Endothelial cell of umbilical vein (primary cell): ENCODE data around the gene PRDM16. TPM values are rescaled to one million over a fixed set of nuclear protein-coding genes. Genes with fewer than 3 reads are reported as not detected.

Experiments
- BruUV-seq: library from RNA; stranded (reverse); fragments of 400-500 nt; replicated peaks from 2 replicates; lab custom pipeline; 2021; lab: Mats Ljungman, UMichigan
- CTCF ChIA-PET: fragments of 300-600, 350-600 bp; sonication (Branson Sonifier 250); formaldehyde crosslinking; loops from one replicate; lab custom pipeline; 2021; ENCODE audit warnings: antibody characterized with exemption, inconsistent platforms; lab: Charles Lee
- POLR2A ChIA-PET: fragments of 300-600, 350-600 bp; sonication (Branson Sonifier 250); formaldehyde crosslinking; loops from one replicate; lab custom pipeline; 2021; ENCODE audit warnings: antibody characterized with exemption, inconsistent platforms; lab: Charles Lee
- DNase-seq: peaks from one replicate; pipeline ENCODE4 v3.0.0-alpha.2; 2011; ENCODE audit warnings: low read depth, low spot score
- FAIRE-seq: peaks from 2 replicates; lab custom pipeline; 2011; peaks lifted over from hg19 to GRCh38; lab: Jason Lieb, UNC
- H2AFZ ChIP-seq: 2 replicates; pipeline ENCODE4 v1.6.0; 2012; ENCODE audit warnings: low read depth, low read length, control low read depth, inconsistent platforms
- H3K27ac ChIP-seq: 2 replicates; pipeline ENCODE4 v1.5.1; 2011; ENCODE audit warnings: low read depth, mild to moderate bottlenecking, control low read depth, low read length, moderate library complexity; ENCODE audit not compliant: insufficient read depth
- H3K27me3 ChIP-seq, 2 experiments: 2 replicates each; pipeline versions ENCODE4 v1.6.0 to v1.6.1; 2011; ENCODE audit warnings: low read length in 2 of 2, mixed read lengths in 1 of 2; ENCODE audit not compliant: control insufficient read depth in 2 of 2, insufficient read depth in 2 of 2
- H3K36me3 ChIP-seq, 2 experiments: 2 replicates in 1 of 2; 3 replicates in 1 of 2; pipeline ENCODE4 v1.5.1; 2011; ENCODE audit warnings: low read length in 2 of 2, mild to moderate bottlenecking in 1 of 2, moderate library complexity in 1 of 2; ENCODE audit not compliant: control insufficient read depth in 2 of 2, insufficient read depth in 2 of 2; ENCODE audit errors: extremely low read depth in 1 of 2
- H3K4me1 ChIP-seq: 3 replicates; pipeline ENCODE4 v1.5.1; 2011; ENCODE audit warnings: mild to moderate bottlenecking, low read length; ENCODE audit not compliant: control insufficient read depth, insufficient read depth; ENCODE audit errors: extremely low read depth
- H3K4me2 ChIP-seq: 2 replicates; pipeline ENCODE4 v1.6.1; 2011; ENCODE audit warnings: low read length, control low read depth, mixed read lengths; ENCODE audit not compliant: insufficient read depth
- H3K4me3 ChIP-seq, 3 experiments: fragments of 200-600 bp in 1 of 3; sonication (generic), shearing (Covaris generic) in 1 of 3; replicated peaks in 1 of 3; 2 replicates each; pipeline ENCODE4 v1.5.1; 2011 to 2016; ENCODE audit warnings: control low read depth in 3 of 3, low read length in 3 of 3, mild to moderate bottlenecking in 2 of 3, inconsistent platforms in 1 of 3, low read depth in 1 of 3, moderate library complexity in 1 of 3; ENCODE audit not compliant: insufficient read depth in 1 of 3
- H3K79me2 ChIP-seq: 2 replicates; pipeline ENCODE4 v1.6.0; 2012; ENCODE audit warnings: low read length, inconsistent platforms; ENCODE audit not compliant: control insufficient read depth, insufficient read depth
- H3K9ac ChIP-seq: replicated peaks from 2 replicates; pipeline ENCODE3; 2011; ENCODE audit warnings: low read length, control low read depth; ENCODE audit not compliant: insufficient read depth; ENCODE audit errors: extremely low read depth
- H3K9me1 ChIP-seq: replicated peaks from 3 replicates; pipeline ENCODE4 v1.6.0; 2011; ENCODE audit warnings: mild to moderate bottlenecking, low read length; ENCODE audit not compliant: control insufficient read depth, insufficient read depth; ENCODE audit errors: extremely low read depth
- H3K9me3 ChIP-seq: replicated peaks from 2 replicates; pipeline ENCODE4 v1.5.1; 2012; ENCODE audit warnings: low read length, inconsistent platforms; ENCODE audit not compliant: control insufficient read depth, insufficient read depth
- H4K20me1 ChIP-seq: replicated peaks from 2 replicates; pipeline ENCODE3; 2011; ENCODE audit warnings: mild to moderate bottlenecking, low read length; ENCODE audit not compliant: control insufficient read depth, insufficient read depth; ENCODE audit errors: extremely low read depth
- EZH2 ChIP-seq: IDR thresholded peaks from 2 replicates; pipeline ENCODE4 v1.6.1; 2012; ENCODE audit warnings: borderline replicate concordance, low read depth, mild to moderate bottlenecking, moderate library complexity, low read length, inconsistent platforms; ENCODE audit not compliant: severe bottlenecking
- FOS ChIP-seq: IDR thresholded peaks from 2 replicates; pipeline ENCODE4 v1.6.1; 2011; ENCODE audit warnings: mild to moderate bottlenecking, low read length, moderate library complexity, borderline replicate concordance; ENCODE audit not compliant: insufficient read depth
- GATA2 ChIP-seq: IDR thresholded peaks from 2 replicates; pipeline ENCODE4 v1.7.0; 2011; ENCODE audit warnings: low read depth, mild to moderate bottlenecking, moderate library complexity, mixed read lengths, low read length; ENCODE audit not compliant: insufficient read length, insufficient read depth
- JUN ChIP-seq: IDR thresholded peaks from 2 replicates; pipeline ENCODE4 v1.6.1; 2011; ENCODE audit warnings: borderline replicate concordance, low read depth; ENCODE audit not compliant: insufficient read length, insufficient read depth
- MYC ChIP-seq: IDR thresholded peaks from one replicate; pipeline ENCODE4 v1.6.1; 2011; ENCODE audit warnings: mild to moderate bottlenecking, low read depth, low read length
- POLR2A ChIP-seq: IDR thresholded peaks from 2 replicates; pipeline ENCODE4 v1.6.1; 2012; ENCODE audit warnings: low read depth, mild to moderate bottlenecking, control low read depth, low read length
- POLR2AphosphoS5 ChIP-seq: IDR thresholded peaks from 2 replicates; pipeline ENCODE4 v1.6.1; 2012; ENCODE audit warnings: low read depth, mild to moderate bottlenecking, control low read depth, low read length, moderate library complexity; ENCODE audit not compliant: insufficient read depth
- dilution Hi-C: fragments of 300-500 bp; cut with MboI; formaldehyde crosslinking; loops from one replicate; pipeline ENCODE4 v1.15.0; 2019; ENCODE audit warnings: low sequenced_read_pairs; ENCODE audit not compliant: extremely low pct_ligation_motif_present
- intact Hi-C: fragments of 100-400 bp; cut with micrococcal nuclease; formaldehyde crosslinking; loops from one replicate; pipeline ENCODE4 v1.10.0; 2022
- polyA plus RNA-seq, 4 experiments: library from polyadenylated mRNA; depleted of rRNA in 3 of 4; stranded (reverse) in 3 of 4; unstranded in 1 of 4; fragments of >200 nt; gene quantifications; 2 replicates each; pipeline versions ENCODE4 v1.2.1 to v1.2.3, GENCODE V29; 2011 to 2012; ENCODE audit warnings: missing spikeins in 1 of 4
- total RNA-seq: library from RNA; stranded (reverse); gene quantifications from 2 replicates; pipeline ENCODE4 v1.2.3, GENCODE V29; 2021
- TF ChIP-seq, protein P1 (sequence below): IDR thresholded peaks from 2 replicates; pipeline ENCODE4 v1.6.1; 2011; ENCODE audit not compliant: insufficient read depth, insufficient read length
- TF ChIP-seq, protein P2 (sequence below), 2 donors: IDR thresholded peaks; 1 replicate in 1 of 2; 2 replicates in 1 of 2; pipeline ENCODE4 v1.5.1; 2011; ENCODE audit warnings: low read length in 2 of 2, mild to moderate bottlenecking in 2 of 2, moderate library complexity in 2 of 2, control low read depth in 1 of 2, inconsistent platforms in 1 of 2, low read depth in 1 of 2; ENCODE audit not compliant: insufficient read depth in 1 of 2; ENCODE audit errors: extremely low read depth in 1 of 2

PRDM16 gene
- total and polyA plus RNA-seq, 2 donors (not counting 3 experiments of a cell fraction or from before 2014, with no cell fraction given) = not detected

DNA sequence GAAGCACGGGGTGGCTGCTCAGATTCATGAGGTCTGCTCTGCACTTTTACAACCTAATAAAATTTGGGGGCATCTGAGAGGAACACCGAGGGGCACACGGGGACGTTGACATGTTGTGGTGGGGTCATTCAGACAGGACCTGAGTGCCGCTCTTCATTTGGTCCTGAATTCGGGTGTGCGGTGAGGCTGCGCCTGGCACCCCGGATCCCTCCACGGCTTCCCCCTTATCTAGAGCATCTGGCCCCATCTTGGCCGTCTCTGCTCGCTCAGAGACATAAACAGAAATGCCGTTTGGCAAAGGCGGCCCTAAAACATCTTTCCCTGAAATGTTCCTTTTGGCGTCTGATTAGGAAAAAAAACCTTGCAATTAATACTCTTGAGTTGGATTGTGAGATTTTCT is 157.2 kb downstream of the PRDM16 start:
- Histone ChIP-seq H3K27me3 (no peaks in the 10 kb centered on the region), H3K27ac (no peak overlapping the region), H4K20me1 (no peaks in the 10 kb centered on the region), H3K4me1 (no peaks in the 10 kb centered on the region), H3K9me1 (no peaks in the 10 kb centered on the region), H3K9me3 (no peaks in the 10 kb centered on the region), H3K36me3 (no peaks in the 10 kb centered on the region), H3K4me3 (no peak overlapping the region), H3K9ac (no peak overlapping the region), H3K79me2 (no peaks in the 10 kb centered on the region), H2AFZ (no peak overlapping the region), H3K4me2 (no peak overlapping the region)
- TF ChIP-seq EZH2 (no peak), JUN (no peak), POLR2AphosphoS5 (no peak), GATA2 (no peak), FOS (no peak), POLR2A (no peak), MYC (no peak)
- TF ChIP-seq, protein P1, sequence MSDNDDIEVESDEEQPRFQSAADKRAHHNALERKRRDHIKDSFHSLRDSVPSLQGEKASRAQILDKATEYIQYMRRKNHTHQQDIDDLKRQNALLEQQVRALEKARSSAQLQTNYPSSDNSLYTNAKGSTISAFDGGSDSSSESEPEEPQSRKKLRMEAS = no peak
- TF ChIP-seq, protein P2, sequence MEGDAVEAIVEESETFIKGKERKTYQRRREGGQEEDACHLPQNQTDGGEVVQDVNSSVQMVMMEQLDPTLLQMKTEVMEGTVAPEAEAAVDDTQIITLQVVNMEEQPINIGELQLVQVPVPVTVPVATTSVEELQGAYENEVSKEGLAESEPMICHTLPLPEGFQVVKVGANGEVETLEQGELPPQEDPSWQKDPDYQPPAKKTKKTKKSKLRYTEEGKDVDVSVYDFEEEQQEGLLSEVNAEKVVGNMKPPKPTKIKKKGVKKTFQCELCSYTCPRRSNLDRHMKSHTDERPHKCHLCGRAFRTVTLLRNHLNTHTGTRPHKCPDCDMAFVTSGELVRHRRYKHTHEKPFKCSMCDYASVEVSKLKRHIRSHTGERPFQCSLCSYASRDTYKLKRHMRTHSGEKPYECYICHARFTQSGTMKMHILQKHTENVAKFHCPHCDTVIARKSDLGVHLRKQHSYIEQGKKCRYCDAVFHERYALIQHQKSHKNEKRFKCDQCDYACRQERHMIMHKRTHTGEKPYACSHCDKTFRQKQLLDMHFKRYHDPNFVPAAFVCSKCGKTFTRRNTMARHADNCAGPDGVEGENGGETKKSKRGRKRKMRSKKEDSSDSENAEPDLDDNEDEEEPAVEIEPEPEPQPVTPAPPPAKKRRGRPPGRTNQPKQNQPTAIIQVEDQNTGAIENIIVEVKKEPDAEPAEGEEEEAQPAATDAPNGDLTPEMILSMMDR (IDR thresholded peaks at IDR 0.05; ENCODE audit: extremely low read depth in 1 of 2, insufficient read depth in 1 of 2, low read depth in 1 of 2, low read length in 2 of 2) = no peak
- no TSS peak for BruUV-seq
- no peak for DNase-seq
- ChIA-PET POLR2A (no interaction called here), CTCF (no interaction called here)
- dilution Hi-C loops (no loop called here), intact Hi-C loops (no loop called here)
- no peak for FAIRE-seq
